GM19193 (cell line): ENCODE data around the gene SUN1.

Source experiments
- POLR2A ChIP-seq: IDR thresholded peaks from 4 replicates; pipeline ENCODE4 v1.6.1; 2011; ENCODE audit not compliant: insufficient read depth, insufficient read length; ENCODE audit errors: extremely low read depth

Gene SUN1

DNA sequence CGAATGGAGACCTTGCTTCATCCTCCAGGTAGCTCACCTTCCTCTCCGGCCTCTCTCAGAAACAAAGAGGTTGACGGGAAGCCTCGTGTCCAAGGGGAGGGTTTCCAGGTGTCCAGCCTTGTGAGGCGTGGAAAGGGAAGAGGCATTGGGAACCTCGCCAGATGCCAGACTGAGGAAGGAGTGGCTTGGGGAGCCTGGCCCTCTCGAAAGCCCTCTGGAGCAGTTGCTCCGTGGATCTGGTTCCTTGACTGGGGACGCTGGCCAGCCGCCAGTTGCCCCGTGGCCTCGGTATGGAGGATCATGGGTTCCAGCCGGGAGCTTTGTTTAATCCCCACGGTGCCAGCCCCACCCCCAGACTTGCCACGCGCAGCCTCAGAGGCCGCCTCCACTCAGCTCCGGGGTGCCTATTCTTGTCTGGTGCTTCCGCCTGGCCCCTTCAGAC, 30.3 kb upstream of the SUN1 start:
- TF ChIP-seq POLR2A, result no peak

DNA sequence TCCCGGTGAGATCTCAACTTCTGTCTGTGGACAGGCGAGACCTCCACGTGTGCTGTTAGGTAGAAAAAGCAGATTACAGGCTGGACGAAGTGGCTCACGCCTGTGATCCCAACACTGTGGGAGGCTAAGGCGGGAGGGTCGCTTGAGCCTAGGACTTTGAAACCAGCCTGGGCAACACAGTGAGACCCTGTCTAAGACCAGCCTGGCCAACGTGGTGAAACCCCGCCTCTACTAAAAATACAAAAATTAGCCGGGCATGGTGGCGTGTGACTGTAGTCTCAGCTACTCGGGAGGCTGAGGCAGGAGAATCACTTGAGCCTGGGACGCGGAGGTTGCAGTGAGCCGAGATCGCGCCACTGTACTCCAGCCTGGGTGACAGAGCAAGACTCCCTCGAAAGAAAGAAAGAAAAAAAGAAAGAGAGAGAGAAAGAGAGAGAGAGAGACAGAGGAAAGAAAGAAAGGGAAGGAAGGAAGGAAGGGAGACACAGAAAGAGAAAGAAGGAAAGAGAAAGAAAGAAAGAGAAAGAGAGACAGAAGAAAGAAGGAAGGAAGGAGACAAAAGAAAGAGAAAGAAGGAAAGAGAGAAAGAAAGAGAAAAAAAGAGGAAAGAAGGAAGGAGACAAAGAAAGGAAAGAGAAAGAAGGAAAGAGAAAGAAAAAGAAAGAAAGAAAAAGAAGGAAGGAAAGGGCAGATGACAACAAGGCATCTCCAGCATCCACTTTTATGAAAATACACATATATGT, 29.6 kb upstream of the SUN1 start:
- TF ChIP-seq POLR2A, result no peak

DNA sequence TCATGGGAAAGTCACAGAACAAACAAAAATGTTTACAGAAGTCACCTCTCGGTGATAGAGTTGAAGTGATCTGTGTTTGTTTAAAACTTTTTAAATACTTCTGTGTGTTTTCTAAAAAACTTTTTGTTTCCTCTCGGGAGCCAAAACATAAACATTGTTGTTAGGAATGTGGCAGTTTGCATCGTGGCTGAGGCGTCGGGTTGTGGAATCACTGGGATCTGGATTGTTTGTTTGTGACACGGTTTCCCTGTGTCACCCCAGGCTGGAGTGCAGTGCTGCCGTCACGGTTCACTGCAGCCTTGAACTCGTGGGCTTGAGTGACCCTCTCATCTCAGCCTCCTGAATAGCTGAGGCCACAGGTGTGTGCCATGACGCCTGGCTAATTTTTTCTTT, 29.0 kb upstream of the SUN1 start:
- TF ChIP-seq POLR2A, result no peak

DNA sequence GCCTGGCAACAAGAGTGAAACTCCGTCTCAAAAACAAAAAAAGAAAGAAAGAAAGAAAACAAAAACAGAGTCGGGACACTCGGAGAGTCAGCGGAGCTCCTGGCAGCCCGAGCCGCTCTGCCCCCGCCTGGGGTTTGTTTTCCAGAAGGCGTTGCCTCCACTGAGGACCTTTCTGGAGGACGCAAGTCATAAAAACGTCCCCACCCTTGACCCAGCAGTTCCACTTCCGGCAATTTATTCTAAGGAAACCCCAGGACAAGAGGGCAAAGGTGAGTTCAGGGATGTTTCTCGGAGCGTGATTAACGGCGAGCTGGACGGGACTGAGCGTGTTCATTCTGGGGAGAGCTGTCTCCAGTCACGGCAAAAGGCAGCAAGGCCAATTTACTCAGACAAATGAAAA, 27.0 kb upstream of the SUN1 start:
- TF ChIP-seq POLR2A, result no peak

DNA sequence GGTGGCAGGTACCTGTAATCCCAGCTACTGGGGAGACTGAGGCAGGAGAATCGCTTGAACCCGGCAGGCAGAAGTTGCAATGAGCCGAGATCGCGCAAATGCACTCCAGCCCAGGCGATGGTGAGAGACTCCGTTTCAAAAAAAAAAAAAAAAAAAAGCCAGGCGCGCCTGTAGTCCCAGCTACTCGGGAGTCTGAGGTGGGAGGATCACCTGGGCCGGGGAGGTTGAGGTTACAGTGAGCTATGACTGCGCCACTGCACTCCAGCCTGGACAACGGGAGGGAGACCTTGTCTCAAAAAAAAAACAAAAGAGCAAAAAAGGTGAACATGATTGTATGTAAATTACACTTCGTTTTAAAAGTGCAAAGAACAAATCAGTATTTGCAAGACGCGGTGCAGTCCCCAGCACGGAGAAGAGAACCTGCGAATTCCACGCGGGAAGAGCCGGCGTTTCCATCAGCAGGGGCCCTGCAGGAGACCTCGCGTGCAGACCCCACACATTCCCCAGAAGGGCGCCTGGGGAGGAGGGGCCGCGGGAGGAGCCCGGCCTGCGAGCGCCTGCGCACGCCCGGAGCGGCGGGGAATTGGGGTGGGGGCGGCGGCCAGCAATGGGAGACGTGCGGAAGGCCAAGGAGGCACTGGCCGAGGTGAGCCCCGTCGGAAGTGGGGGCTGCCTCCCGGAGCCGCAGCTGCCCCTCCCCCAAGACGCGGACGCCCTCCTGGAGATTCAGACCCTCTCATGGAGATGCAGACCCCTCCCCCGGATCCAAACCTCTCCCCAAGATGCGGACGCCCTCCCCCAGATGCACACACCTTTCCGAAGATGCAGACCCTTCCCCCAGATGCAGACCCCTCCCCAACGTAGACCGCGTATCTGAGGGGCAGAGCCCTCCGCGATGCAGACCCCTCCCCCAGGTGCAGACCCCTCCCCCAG, 16.7 kb upstream of the SUN1 start:
- no peak for TF ChIP-seq POLR2A

DNA sequence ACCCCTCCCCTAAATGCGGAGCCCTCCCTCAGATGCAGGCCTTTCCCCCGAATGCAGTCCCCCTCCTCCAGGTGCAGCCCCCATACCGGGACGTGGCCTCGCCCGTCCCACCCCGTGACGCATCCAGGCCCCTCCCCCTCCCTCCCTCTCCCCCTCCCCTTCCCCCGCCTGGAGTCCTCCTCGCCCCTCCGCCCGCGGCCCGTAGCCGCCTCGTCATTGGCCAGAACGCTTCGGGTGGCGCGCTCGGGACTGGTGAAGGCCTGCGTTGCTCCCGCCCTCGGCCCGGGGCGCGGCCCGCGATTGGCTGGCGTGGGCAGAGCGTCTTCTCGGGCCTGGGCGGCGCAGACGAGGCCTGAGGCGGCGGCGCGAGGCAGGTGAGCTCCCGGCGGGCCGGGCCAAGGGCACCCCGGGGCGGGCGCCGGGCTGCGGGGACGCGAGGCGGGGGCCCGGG, 16.0 kb upstream of the SUN1 start:
- peak; percentile 67 for TF ChIP-seq POLR2A

DNA sequence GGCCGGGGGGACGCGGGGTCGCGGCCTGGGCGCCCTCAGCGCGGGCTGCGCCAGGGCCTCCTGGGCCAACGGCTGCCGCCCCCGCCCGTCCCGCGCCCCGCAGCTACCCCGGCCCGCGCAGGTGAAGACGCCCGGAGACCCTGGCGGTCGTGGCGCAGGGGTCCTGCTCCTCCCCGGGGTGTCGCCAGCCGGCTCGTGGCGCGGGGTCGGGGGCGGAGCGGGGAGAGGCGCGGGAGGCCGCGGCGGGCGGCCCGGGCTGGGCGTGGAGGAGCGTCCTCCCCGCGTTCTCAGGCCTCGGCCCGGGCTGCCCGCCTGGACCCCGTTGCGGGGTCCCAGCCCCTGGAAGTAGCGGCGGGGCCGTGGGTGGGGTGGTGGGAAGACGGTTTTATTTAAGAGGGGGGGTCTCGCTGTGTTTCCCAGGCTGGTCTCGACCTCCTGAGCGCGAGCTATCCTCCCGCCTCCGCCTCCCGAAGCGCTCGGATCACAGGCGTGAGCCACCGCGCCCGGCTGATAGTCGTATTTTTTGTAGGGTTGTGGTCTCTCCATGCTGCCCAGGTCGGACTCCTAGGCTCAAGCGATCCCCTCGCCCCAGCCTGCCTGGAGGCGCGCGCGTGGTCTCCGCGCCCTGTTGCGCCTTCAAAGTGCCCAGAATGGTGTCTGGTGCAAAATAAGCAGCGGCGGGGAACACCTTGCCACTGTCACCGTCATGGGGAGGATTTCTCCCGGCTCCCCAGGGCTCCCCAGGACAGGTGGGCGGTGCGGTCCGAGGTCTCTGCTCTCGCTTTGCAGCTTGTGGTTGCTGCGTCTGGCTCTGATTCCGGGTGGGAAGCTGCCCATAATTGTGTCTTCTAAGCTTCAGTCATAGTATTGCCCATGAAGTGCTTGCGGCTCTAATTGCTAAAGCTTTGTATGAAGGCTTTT, 15.3 kb upstream of the SUN1 start:
- TF ChIP-seq POLR2A, result no peak

DNA sequence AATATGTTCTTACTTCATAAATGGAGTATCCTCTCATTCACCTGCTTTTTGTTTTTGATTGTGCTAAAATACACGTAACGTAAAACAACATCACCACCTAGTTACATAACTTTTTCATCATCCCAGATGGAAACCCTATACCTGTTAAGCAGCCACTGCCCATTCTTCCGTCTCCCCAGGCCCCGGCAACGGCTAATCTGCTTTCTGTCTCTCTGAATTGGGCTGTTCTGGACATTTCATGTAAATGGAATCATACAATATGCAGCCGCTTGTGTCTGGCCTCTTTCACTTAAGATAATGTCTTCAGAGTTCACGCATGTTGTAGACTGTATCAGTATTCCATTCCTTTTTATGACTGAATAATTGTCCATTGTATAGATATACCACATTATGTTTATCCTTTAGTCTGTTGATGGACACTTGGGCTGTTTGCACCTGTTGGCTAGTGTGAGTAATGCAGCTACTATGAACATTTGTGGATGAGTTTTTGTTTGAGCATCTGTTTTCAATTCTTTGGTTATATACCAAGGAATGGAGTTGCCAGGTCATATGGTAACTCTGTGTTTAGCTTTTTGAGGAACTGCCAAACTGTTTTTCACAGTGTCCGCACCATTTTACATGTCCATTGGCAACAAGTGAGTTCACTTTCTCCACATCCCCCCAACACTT, 14.1 kb upstream of the SUN1 start:
- TF ChIP-seq POLR2A, result no peak

DNA sequence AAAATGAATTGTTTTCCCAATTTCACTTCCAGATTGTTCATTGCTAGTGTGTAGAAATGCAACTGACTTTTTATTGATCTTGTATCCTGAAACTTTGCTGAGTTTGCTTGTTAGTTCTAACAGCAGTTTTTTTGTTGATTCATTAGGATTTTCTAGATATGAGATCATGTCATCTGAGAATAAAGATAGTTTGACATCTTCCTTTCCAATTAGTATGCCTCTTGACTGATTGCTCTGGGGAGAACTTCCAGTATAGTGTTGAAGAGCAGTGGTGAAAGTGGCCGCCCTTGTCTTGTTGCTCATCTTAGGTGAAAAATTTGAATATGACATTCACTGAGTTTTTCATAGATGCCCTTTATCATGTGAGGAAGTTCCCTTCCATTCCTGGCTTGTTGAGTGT, 11.9 kb upstream of the SUN1 start:
- TF ChIP-seq POLR2A, result no peak

DNA sequence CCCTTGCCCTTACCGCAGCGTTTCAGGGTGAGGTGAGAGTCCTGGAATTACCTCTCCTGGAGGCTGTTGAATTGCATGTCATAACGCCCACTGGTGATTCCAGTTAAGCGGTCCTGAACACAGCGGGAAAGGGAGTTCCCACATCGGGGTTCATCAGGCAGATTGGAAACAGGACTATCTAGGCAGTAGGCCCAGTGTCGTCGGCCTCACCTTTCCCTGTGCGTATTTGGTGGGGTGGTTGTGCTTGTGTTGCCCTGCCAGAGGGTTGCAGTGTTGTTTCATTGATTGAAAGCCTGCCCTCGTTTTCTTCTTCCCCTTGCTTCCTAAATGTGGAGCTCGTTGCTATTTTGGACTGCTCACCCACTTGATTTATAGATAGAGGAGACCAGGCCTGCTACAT, 10.6 kb upstream of the SUN1 start:
- TF ChIP-seq POLR2A, result no peak

DNA sequence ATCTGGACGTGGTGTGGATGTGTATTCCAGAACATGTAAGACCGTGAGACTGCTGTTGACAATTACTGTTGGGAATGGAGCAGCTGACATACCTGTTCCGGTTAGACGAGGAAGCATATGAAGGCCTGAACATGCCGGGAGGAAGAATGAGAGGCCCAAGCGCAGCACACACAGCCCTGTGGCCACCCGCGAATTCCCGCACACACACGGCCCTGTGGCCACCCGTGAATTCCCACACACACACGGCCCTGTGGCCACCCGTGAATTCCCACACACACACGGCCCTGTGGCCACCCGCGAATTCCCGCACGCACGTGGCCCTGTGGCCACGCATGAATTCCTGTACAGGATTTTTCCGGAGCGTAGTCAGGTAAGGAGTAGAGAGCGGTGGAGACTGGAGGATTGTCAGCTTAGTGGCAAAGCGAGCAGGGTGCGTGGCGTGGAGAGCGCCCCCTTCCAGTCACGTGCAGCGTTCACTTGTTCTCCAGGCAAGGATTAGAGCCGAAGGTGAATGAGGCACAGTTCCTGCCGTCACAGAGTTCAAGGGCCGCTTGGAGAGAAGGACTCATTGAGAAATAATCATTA, 9.5 kb upstream of the SUN1 start:
- TF ChIP-seq POLR2A, result no peak

DNA sequence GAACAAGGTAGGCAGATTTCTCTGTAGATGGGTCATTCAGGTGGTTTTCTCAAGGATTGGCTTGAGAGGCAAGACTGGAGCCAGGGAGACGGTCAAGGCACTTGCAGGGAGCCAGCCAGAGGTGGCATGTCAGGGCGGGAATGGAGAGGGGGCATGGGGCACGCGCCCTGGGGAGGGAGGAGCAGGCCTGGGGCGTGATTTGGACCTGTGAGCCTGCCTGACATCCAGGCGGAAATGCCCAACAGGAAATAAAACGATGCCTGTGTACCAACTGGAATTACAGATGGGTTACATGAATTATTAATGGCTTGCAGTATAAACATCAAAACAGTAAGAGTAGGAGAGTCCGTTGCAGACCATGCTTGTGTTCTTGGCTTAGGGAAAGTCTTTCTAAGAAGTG, 8.6 kb upstream of the SUN1 start:
- no peak for TF ChIP-seq POLR2A

DNA sequence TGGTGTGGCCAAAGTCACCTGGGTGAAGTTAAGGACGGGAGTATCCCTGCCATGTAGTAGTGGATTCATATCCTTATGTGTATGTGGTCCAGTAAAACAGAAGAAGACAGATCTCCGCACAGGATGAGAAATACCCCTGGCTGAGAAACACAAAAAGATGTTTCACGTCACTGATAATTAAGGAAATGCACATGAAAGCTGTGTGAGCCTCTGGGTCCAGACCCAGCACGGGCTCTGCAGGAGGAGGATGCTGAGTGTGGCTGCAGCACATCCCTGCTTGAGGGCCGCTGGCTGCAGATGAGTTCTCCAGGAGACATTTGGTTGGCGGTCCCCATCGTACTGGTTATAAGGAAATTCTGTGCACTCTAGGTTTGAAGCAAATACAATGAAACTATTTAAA, 8.2 kb upstream of the SUN1 start:
- TF ChIP-seq POLR2A, result no peak

DNA sequence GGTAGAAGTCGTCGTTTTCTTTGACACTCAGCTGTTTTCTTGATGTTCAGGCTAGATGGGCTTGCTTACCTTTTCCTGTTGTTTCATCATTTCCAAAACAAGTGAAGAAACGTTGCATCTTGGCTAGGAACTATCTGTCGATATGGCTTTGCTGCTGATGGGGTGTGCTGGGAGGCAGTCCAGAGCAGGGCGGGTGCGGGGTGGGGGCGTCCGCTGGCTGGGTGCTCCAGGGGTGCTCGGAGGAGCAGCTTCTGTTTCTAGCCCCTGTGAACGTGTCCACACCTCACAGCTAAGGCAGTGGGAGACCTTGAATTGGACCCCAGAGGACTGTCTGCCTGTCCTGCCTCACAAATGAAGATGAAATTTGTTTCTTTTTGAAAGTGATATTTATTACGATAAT, 7.6 kb upstream of the SUN1 start:
- no peak for TF ChIP-seq POLR2A
